IMR-90 (cell line): Measurements from ENCODE around the gene DOCK4. TPM values are rescaled to one million over a fixed set of nuclear protein-coding genes. Genes with fewer than 3 reads are reported as not detected.

Experiments
- ATAC-seq: fragments of 200-7000 bp; cut with Tn5 transposase; 2 replicates; pipeline ENCODE4 v1.9.1; 2020; ENCODE audit warnings: low read depth, mild to moderate bottlenecking, moderate library complexity
- BruUV-seq: library from RNA; stranded (reverse); fragments of 400-500 nt; replicated peaks from 2 replicates; lab custom pipeline; 2021; lab: Mats Ljungman, UMichigan
- CTCF ChIA-PET: fragments of 300-600 bp; formaldehyde crosslinking; extraction: SDS; loops from one replicate; lab custom pipeline; 2021; ENCODE audit warnings: antibody characterized with exemption; lab: Yijun Ruan, JAX
- POLR2A ChIA-PET: fragments of 300-600 bp; sonication (Branson Sonifier 250); formaldehyde crosslinking; loops from one replicate; lab custom pipeline; 2022; ENCODE audit warnings: antibody characterized with exemption; ENCODE audit not compliant: unreplicated experiment; lab: Charles Lee
- DNase-seq: peaks from one replicate; pipeline ENCODE4 v3.0.0; 2013
- H2AFZ ChIP-seq: replicated peaks from 2 replicates; pipeline ENCODE3; 2013; ENCODE audit warnings: low read length, mild to moderate bottlenecking; ENCODE audit not compliant: poor library complexity
- H2AK5ac ChIP-seq: 2 replicates; pipeline ENCODE4 v1.6.1; 2013; ENCODE audit warnings: low read depth, low read length, inconsistent platforms
- H2AK9ac ChIP-seq: replicated peaks from 2 replicates; pipeline ENCODE3; 2013; ENCODE audit warnings: mild to moderate bottlenecking, low read depth, low read length, moderate library complexity; ENCODE audit not compliant: poor library complexity
- H2BK120ac ChIP-seq: 2 replicates; pipeline ENCODE4 v1.6.1; 2013; ENCODE audit warnings: low read depth, low read length, inconsistent platforms
- H2BK15ac ChIP-seq: 3 replicates; pipeline ENCODE4 v1.6.1; 2013; ENCODE audit warnings: low read depth, low read length, inconsistent platforms
- H2BK20ac ChIP-seq: 2 replicates; pipeline ENCODE4 v1.6.1; 2013; ENCODE audit warnings: low read depth, mild to moderate bottlenecking, inconsistent platforms, low read length, moderate library complexity
- H2BK5ac ChIP-seq: 2 replicates; pipeline ENCODE4 v1.6.1; 2013; ENCODE audit warnings: mild to moderate bottlenecking, low read depth, low read length, inconsistent platforms; ENCODE audit not compliant: poor library complexity, severe bottlenecking
- H3K14ac ChIP-seq: replicated peaks from 2 replicates; pipeline ENCODE4 v1.6.1; 2013; ENCODE audit warnings: low read depth, low read length, inconsistent platforms
- H3K18ac ChIP-seq: 2 replicates; pipeline ENCODE4 v1.6.1; 2013; ENCODE audit warnings: low read depth, low read length, control low read depth
- H3K23ac ChIP-seq: 2 replicates; pipeline ENCODE4 v1.6.1; 2013; ENCODE audit warnings: low read depth, low read length, inconsistent platforms
- H3K27ac ChIP-seq: 2 replicates; pipeline ENCODE4 v1.5.1; 2013; ENCODE audit warnings: mild to moderate bottlenecking, control low read depth, low read length; ENCODE audit not compliant: insufficient read depth
- H3K27me3 ChIP-seq: 2 replicates; pipeline ENCODE4 v1.6.1; 2013; ENCODE audit warnings: low read length; ENCODE audit not compliant: control insufficient read depth, insufficient read depth
- H3K36me3 ChIP-seq: 2 replicates; pipeline ENCODE4 v1.6.1; 2013; ENCODE audit warnings: low read length, mixed read lengths; ENCODE audit not compliant: control insufficient read depth, insufficient read depth
- H3K4ac ChIP-seq: 2 replicates; pipeline ENCODE4 v1.6.1; 2013; ENCODE audit warnings: low read depth, low read length, inconsistent platforms
- H3K4me1 ChIP-seq: 2 replicates; pipeline ENCODE4 v1.6.1; 2013; ENCODE audit warnings: low read length, mixed read lengths; ENCODE audit not compliant: control insufficient read depth, insufficient read depth
- H3K4me2 ChIP-seq: 2 replicates; pipeline ENCODE4 v1.6.1; 2013; ENCODE audit warnings: low read depth, mild to moderate bottlenecking, control low read depth, low read length, moderate library complexity
- H3K4me3 ChIP-seq: 2 replicates; pipeline ENCODE4 v1.5.1; 2013; ENCODE audit warnings: low read depth, mild to moderate bottlenecking, control low read depth, low read length, moderate library complexity; ENCODE audit not compliant: insufficient read depth
- H3K56ac ChIP-seq: 2 replicates; pipeline ENCODE4 v1.6.1; 2013; ENCODE audit warnings: low read length, inconsistent platforms; ENCODE audit not compliant: insufficient read depth; ENCODE audit errors: extremely low read depth
- H3K79me1 ChIP-seq, 2 experiments: 2 replicates each; pipeline ENCODE4 v1.6.1; 2013; ENCODE audit warnings: low read length in 2 of 2, inconsistent platforms in 1 of 2, low read depth in 1 of 2
- H3K9ac ChIP-seq: 2 replicates; pipeline ENCODE4 v1.6.1; 2013; ENCODE audit warnings: low read depth, low read length, control low read depth
- H3K9me1 ChIP-seq: 2 replicates; pipeline ENCODE4 v1.6.1; 2013; ENCODE audit warnings: low read length, inconsistent platforms; ENCODE audit not compliant: insufficient read depth
- H3K9me3 ChIP-seq: 2 replicates; pipeline ENCODE4 v1.6.1; 2013; ENCODE audit warnings: low read length; ENCODE audit not compliant: control insufficient read depth, insufficient read depth
- H4K20me1 ChIP-seq: 2 replicates; pipeline ENCODE4 v1.6.1; 2013; ENCODE audit warnings: low read length, inconsistent platforms; ENCODE audit not compliant: insufficient read depth
- H4K5ac ChIP-seq: 2 replicates; pipeline ENCODE4 v1.6.1; 2013; ENCODE audit warnings: mild to moderate bottlenecking, low read depth, low read length, control low read depth
- H4K8ac ChIP-seq, 2 experiments: 2 replicates each; pipeline ENCODE4 v1.6.1; 2013; ENCODE audit warnings: low read depth in 2 of 2, low read length in 2 of 2, control low read depth in 1 of 2, inconsistent platforms in 1 of 2
- H4K91ac ChIP-seq: 2 replicates; pipeline ENCODE4 v1.6.1; 2013; ENCODE audit warnings: low read depth, low read length, inconsistent platforms; ENCODE audit not compliant: insufficient read depth
- BHLHE40 ChIP-seq: fragments of 150-350 bp; IDR thresholded peaks from 2 replicates; pipeline ENCODE4 v1.6.1; 2016; ENCODE audit warnings: mild to moderate bottlenecking, low read depth, low read length
- CEBPB ChIP-seq: IDR thresholded peaks from 2 replicates; pipeline ENCODE4 v1.6.1; 2012; ENCODE audit warnings: low read depth, low read length, improper control_type of control experiment
- CHD1 ChIP-seq: IDR thresholded peaks from 2 replicates; pipeline ENCODE4 v1.6.1; 2012; ENCODE audit warnings: low read depth, low read length, improper control_type of control experiment
- CTCF ChIP-seq: conservative IDR thresholded peaks from 2 replicates; pipeline ENCODE4 v1.5.1; 2012; ENCODE audit warnings: mild to moderate bottlenecking, low read depth, low read length, improper control_type of control experiment
- ELK1 ChIP-seq: fragments of 150-350 bp; IDR thresholded peaks from 2 replicates; pipeline ENCODE4 v1.6.1; 2016; ENCODE audit warnings: low read depth, mild to moderate bottlenecking, low read length, moderate library complexity, borderline replicate concordance
- FOS ChIP-seq: fragments of 150-350 bp; IDR thresholded peaks from 2 replicates; pipeline ENCODE4 v1.6.1; 2016; ENCODE audit warnings: low read depth, low read length
- NFE2L2 ChIP-seq: fragments of 150-350 bp; IDR thresholded peaks from 2 replicates; pipeline ENCODE4 v1.6.1; 2016; ENCODE audit warnings: low read depth, mild to moderate bottlenecking, low read length
- POLR2A ChIP-seq: IDR thresholded peaks from 2 replicates; pipeline ENCODE4 v1.6.1; 2012; ENCODE audit warnings: mild to moderate bottlenecking, low read depth, low read length
- RAD21 ChIP-seq: IDR thresholded peaks from 2 replicates; pipeline ENCODE4 v1.6.1; 2012; ENCODE audit warnings: low read length, improper control_type of control experiment
- RCOR1 ChIP-seq: IDR thresholded peaks from 2 replicates; pipeline ENCODE4 v1.6.1; 2012; ENCODE audit warnings: mild to moderate bottlenecking, low read length, improper control_type of control experiment; ENCODE audit not compliant: insufficient replicate concordance
- USF2 ChIP-seq: fragments of 150-350 bp; IDR thresholded peaks from 2 replicates; pipeline ENCODE4 v1.6.1; 2017; ENCODE audit warnings: mild to moderate bottlenecking, antibody characterized with exemption, low read length, low read depth
- WGBS, 2 experiments: methylation state at CpG; one replicate each; pipeline versions ENCODE4 v1.1.5 to v1.1.7; 2013; ENCODE audit warnings: missing lambda C conversion rate in 2 of 2; ENCODE audit not compliant: insufficient read length in 1 of 2; ENCODE audit errors: extremely low coverage in 2 of 2; 5-methylcytosine and 5-hydroxymethylcytosine counted together
- dilution Hi-C: fragments of 300-500 bp; cut with HindIII; formaldehyde crosslinking; loops from one replicate; pipeline ENCODE4 v1.14.3; 2018; ENCODE audit warnings: low sequenced_read_pairs; ENCODE audit not compliant: unreplicated experiment
- in situ Hi-C: fragments of 300-500 bp; cut with MboI; formaldehyde crosslinking; loops from 3 replicates; pipeline ENCODE4 v1.14.3; 2019; ENCODE audit warnings: low sequenced_read_pairs, inconsistent platforms, mixed read lengths
- intact Hi-C: fragments of 100-400 bp; cut with micrococcal nuclease; formaldehyde crosslinking; loops from 2 replicates; pipeline ENCODE4 v1.10.0; 2022
- polyA plus RNA-seq, 3 experiments: library from polyadenylated mRNA; depleted of rRNA; stranded (reverse); fragments of >200 nt; gene quantifications; 2 replicates each; pipeline ENCODE4 v1.2.3, GENCODE V29; 2012; ENCODE audit warnings: low replicate concordance in 1 of 3
- total RNA-seq: library from RNA; depleted of rRNA; stranded (reverse); fragments of >200 nt; gene quantifications from 2 replicates; pipeline ENCODE4 v1.2.3, GENCODE V29; 2012

The DOCK4 gene
- total and polyA plus RNA-seq, 2 of the 4 experiments (the other 2 are of a cell fraction): 4.4 to 12.2 TPM

GRCh38 chr7:111958896-111959295, 247.3 kb downstream of the DOCK4 start:
- no peak overlapping the region for H4K91ac ChIP-seq
- H2AK5ac ChIP-seq: no peak overlapping the region
- no peak overlapping the region for H3K4me2 ChIP-seq
- ChIA-PET POLR2A (no interaction called here), CTCF (no interaction called here)
- no peaks in the 10 kb centered on the region for H3K4me1 ChIP-seq
- no peak for DNase-seq
- no peak overlapping the region for H3K56ac ChIP-seq
- H3K27ac ChIP-seq: no peak overlapping the region
- dilution Hi-C loops: no loop called here
- TF ChIP-seq RAD21: no peak
- TF ChIP-seq RCOR1: no peak
- TF ChIP-seq USF2: no peak
- TF ChIP-seq NFE2L2: no peak
- TF ChIP-seq POLR2A: no peak
- TF ChIP-seq CTCF: no peak
- no peak for TF ChIP-seq ELK1
- no peak for TF ChIP-seq CEBPB
- TF ChIP-seq FOS: no peak
- TF ChIP-seq BHLHE40: no peak
- TF ChIP-seq CHD1: no peak
- no peak overlapping the region for H2BK15ac ChIP-seq
- H3K18ac ChIP-seq: no peak overlapping the region
- no peak for ATAC-seq
- no peak overlapping the region for H3K4ac ChIP-seq
- H3K36me3 ChIP-seq: no peaks in the 10 kb centered on the region
- no peak overlapping the region for H4K8ac ChIP-seq
- no peak overlapping the region for H2BK5ac ChIP-seq
- no peak overlapping the region for H2AFZ ChIP-seq
- in situ Hi-C loops: no loop called here
- H3K14ac ChIP-seq: no peak overlapping the region
- no peaks in the 10 kb centered on the region for H3K79me1 ChIP-seq
- BruUV-seq: no TSS peak
- H4K5ac ChIP-seq: no peak overlapping the region
- no peaks in the 10 kb centered on the region for H3K9me1 ChIP-seq
- intact Hi-C loops: loop anchor here (10.0 kb wide), 2 partner anchors 456 to 1246 kb away; no protein-coding TSS in a partner anchor
- WGBS, 2 experiments: 83% methylated on average over 1 of the region's 4 CpGs; no CpG with 5 or more reads in 1 of the 2 experiments
- no peaks in the 10 kb centered on the region for H3K9me3 ChIP-seq
- H3K27me3 ChIP-seq: no peaks in the 10 kb centered on the region
- no peaks in the 10 kb centered on the region for H4K20me1 ChIP-seq
- no peak overlapping the region for H2BK20ac ChIP-seq
- no peak overlapping the region for H3K4me3 ChIP-seq
- no peak overlapping the region for H2BK120ac ChIP-seq
- H3K23ac ChIP-seq: no peak overlapping the region
- H2AK9ac ChIP-seq: no peak overlapping the region
- H3K9ac ChIP-seq: no peak overlapping the region
